ENCODE results near the gene CHRD.
"Not testable (repeated sequence)": the region's sequence is repeated elsewhere in the genome, so short reads cannot be mapped to it uniquely, and the experiment has no call there.

CHRD gene

DNA sequence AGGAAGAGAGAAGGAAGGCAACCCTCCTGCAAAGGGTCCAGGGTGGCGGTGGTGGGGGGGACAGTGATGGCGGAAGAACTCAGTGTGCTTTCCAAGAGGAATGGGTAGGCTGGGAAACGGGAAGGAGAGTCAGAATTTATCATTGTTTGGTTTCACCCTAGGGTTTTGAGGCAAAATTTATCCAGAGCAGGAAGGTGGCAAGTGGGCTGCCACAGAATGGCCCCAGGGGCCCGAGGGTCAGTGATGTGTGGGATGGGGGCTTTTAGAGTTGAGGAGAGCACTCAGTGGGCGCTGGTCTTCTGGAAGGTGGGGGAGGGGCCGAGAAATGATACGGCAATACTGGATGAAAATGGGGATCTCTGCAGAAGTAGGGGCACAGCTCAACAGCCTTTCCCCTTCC lies 41.9 kb upstream of the CHRD start:
- H3K4me1 ChIP-seq (ENCODE audit: control insufficient read depth, insufficient read depth, low read length): peaks cover 47% of the 10 kb centered on the region
- H3K36me3 ChIP-seq (ENCODE audit: control insufficient read depth in 2 of 2, insufficient read depth in 2 of 2, low read length in 2 of 2): peaks cover 33 to 41% of the 10 kb centered on the region in 2 donors
- peak overlapping the region; percentile 83 to 86 for H3K4me3 ChIP-seq (ENCODE audit: low read length in 2 of 2)
- H3K9me3 ChIP-seq (ENCODE audit: control insufficient read depth in 2 of 2, low read length in 2 of 2): no peaks in the 10 kb centered on the region
- no peaks in the 10 kb centered on the region for H3K27me3 ChIP-seq (ENCODE audit: control insufficient read depth in 1 of 2, insufficient read depth in 2 of 2, low read length in 2 of 2)
- peak overlapping the region; percentile 98 for H3K27ac ChIP-seq (ENCODE audit: low read length)
- H3K9ac ChIP-seq (ENCODE audit: low read length in 2 of 2): peak overlapping the region; percentile 79 to 88

DNA sequence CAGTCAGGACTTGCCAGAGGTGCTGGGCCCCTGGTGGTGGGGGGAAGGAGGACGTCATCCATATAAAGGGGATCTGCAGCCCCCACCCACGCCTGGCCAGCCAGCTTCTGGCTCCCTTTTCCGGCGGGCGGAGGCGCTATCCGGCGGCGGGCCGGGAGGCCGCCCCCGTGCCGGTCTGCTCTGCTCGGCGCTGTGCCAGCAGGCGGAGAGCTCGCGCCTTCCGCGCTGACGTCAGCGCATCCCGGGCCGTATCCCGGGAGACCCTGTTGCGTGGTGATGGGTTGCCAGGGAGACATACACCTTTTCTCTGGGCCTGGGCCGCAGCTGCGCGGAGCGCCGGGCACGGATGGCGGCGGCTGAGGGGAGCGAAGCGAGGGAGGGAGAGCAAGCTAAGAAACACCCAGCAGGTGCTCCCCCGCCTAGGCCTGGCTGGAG lies 41.3 kb upstream of the CHRD start:
- peaks cover 33 to 41% of the 10 kb centered on the region in 2 donors for H3K36me3 ChIP-seq (ENCODE audit: control insufficient read depth in 2 of 2, insufficient read depth in 2 of 2, low read length in 2 of 2)
- H3K9ac ChIP-seq (ENCODE audit: low read length in 2 of 2): peak overlapping the region; percentile 79 to 88
- H3K9me3 ChIP-seq (ENCODE audit: control insufficient read depth in 2 of 2, low read length in 2 of 2): no peaks in the 10 kb centered on the region
- peaks cover 50% of the 10 kb centered on the region for H3K4me1 ChIP-seq (ENCODE audit: control insufficient read depth, insufficient read depth, low read length)
- H3K4me3 ChIP-seq (ENCODE audit: low read length in 2 of 2): peak overlapping the region; percentile 83 to 86
- peak overlapping the region; percentile 98 for H3K27ac ChIP-seq (ENCODE audit: low read length)
- H3K27me3 ChIP-seq (ENCODE audit: control insufficient read depth in 1 of 2, insufficient read depth in 2 of 2, low read length in 2 of 2): no peaks in the 10 kb centered on the region

DNA sequence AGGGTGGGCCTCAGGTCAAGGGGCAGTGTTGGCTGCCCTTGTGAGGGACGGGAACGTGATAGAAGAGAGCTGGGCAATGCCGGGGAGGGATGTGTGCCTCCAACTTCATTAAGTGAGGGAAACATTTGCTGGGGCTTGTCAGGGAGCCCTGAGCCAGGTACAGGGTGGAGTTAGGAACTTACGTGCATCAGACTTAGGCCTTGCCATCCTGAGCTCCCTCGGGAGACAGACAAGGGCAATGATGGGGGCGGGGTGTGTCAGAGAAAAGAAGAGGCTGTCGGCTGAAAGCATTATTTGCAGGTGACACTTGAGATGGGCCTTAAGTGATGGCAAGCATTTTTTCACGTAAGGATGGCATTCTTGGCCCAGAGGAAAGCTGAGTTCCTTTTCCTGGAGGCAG lies 40.9 kb upstream of the CHRD start:
- Histone ChIP-seq H3K36me3 (ENCODE audit: control insufficient read depth in 2 of 2, insufficient read depth in 2 of 2, low read length in 2 of 2) (peaks cover 31 to 40% of the 10 kb centered on the region in 2 donors), H3K27me3 (ENCODE audit: control insufficient read depth in 1 of 2, insufficient read depth in 2 of 2, low read length in 2 of 2) (no peaks in the 10 kb centered on the region), H3K4me1 (ENCODE audit: control insufficient read depth, insufficient read depth, low read length) (peaks cover 50% of the 10 kb centered on the region), H3K9ac (ENCODE audit: low read length in 2 of 2) (peak overlapping the region; percentile 70 to 78), H3K27ac (ENCODE audit: low read length) (peak overlapping the region; percentile 98), H3K4me3 (ENCODE audit: low read length in 2 of 2) (peak overlapping the region; percentile 67 to 83), H3K9me3 (ENCODE audit: control insufficient read depth in 2 of 2, low read length in 2 of 2) (no peaks in the 10 kb centered on the region)

DNA sequence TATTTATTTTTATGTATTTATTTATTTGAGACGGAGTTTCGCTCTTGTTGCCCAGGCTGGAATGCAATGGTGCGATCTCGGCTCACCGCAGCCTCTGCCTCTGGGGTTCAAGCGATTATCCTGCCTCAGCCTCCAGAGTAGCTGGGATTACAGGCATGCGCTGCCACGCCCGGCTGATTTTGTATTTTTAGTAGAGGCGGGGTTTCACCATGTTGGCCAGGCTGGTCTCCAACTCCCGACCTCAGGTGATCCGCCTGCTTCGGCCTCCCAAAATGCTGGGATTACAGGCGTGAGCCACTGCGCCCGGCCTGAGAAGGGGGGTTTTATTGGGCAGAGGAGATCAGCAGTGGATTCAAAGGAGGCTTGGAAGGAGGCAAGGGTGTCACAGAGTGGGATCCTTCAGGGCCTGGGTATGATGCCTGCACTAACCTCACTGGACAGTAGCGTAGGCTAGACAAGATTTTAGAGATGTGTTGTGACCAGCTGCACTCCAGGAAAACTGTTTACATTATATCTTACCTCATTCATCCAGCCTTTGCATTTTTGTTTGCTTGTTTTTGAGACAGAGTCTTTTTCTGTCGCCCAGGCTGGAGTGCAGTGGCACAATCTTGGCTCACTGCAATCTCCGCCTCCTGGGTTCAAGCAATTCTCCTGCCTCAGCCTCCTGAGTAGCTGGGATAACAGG lies 40.3 kb upstream of the CHRD start:
- not testable (repeated sequence) for H3K9ac ChIP-seq (ENCODE audit: low read length in 2 of 2); H3K9me3 ChIP-seq (ENCODE audit: control insufficient read depth in 2 of 2, low read length in 2 of 2); H3K27me3 ChIP-seq (ENCODE audit: control insufficient read depth in 1 of 2, insufficient read depth in 2 of 2, low read length in 2 of 2)
- H3K4me3 ChIP-seq (ENCODE audit: low read length in 2 of 2): peak overlapping the region in 1 of 2 donors; percentile 83
- H3K36me3 ChIP-seq (ENCODE audit: control insufficient read depth in 2 of 2, insufficient read depth in 2 of 2, low read length in 2 of 2): peaks cover 28 to 38% of the 10 kb centered on the region in 2 donors
- peaks cover 50% of the 10 kb centered on the region for H3K4me1 ChIP-seq (ENCODE audit: control insufficient read depth, insufficient read depth, low read length)
- peak overlapping the region; percentile 98 for H3K27ac ChIP-seq (ENCODE audit: low read length)

DNA sequence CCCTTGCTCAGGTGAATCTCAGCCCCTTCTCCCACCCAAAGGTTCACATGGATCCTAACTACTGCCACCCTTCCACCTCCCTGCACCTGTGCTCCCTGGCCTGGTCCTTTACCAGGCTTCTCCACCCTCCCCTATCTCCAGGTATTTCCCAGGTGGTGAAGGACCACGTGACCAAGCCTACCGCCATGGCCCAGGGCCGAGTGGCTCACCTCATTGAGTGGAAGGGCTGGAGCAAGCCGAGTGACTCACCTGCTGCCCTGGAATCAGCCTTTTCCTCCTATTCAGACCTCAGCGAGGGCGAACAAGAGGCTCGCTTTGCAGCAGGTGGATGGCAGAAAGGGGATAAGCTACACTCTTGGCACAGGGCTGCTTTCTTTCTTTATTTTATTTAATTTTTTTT lies 37.9 kb upstream of the CHRD start:
- peak overlapping the region; percentile 11 for H3K27ac ChIP-seq (ENCODE audit: low read length)
- peaks cover 28 to 36% of the 10 kb centered on the region in 2 donors for H3K36me3 ChIP-seq (ENCODE audit: control insufficient read depth in 2 of 2, insufficient read depth in 2 of 2, low read length in 2 of 2)
- peaks cover 40% of the 10 kb centered on the region for H3K4me1 ChIP-seq (ENCODE audit: control insufficient read depth, insufficient read depth, low read length)
- H3K4me3 ChIP-seq (ENCODE audit: low read length in 2 of 2): no peak overlapping the region
- no peaks in the 10 kb centered on the region for H3K9me3 ChIP-seq (ENCODE audit: control insufficient read depth in 2 of 2, low read length in 2 of 2)
- no peaks in the 10 kb centered on the region for H3K27me3 ChIP-seq (ENCODE audit: control insufficient read depth in 1 of 2, insufficient read depth in 2 of 2, low read length in 2 of 2)
- H3K9ac ChIP-seq (ENCODE audit: low read length in 2 of 2): no peak overlapping the region

DNA sequence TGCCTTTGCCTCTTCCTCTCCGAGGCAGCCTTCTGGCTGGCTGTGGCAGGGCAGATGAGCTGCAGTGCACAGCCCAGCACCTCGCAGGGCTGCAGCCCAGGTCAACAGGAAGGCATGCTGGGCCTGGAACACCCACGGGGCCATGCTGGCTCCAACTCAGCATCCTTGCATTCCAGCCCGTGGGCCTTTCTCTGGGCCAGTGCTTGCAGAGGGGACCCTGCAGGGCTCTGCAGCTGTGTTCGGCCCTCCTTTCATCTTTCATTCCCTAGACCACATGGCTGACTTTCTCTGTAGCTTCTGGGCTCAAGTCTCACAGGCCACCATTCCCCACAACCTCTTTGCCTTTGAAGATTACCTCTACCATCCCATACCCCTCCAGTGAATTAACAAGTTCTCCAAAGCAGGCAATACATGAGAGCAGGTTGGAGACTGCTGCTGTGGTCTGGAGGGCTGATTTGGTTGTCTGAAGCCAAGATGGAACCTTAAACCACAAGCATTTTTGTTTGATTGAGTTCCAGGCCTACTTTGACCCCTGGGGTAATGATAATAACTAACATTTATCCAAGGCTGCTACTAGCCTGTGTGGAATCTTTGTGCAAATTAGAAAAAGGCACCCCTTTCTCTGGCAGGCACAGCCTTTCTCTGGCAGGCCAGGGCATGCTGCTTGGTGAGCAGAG lies 36.5 kb upstream of the CHRD start:
- Histone ChIP-seq H3K9ac (ENCODE audit: low read length in 2 of 2) (no peak overlapping the region), H3K4me1 (ENCODE audit: control insufficient read depth, insufficient read depth, low read length) (peaks cover 25% of the 10 kb centered on the region), H3K27ac (ENCODE audit: low read length) (no peak overlapping the region), H3K27me3 (ENCODE audit: control insufficient read depth in 1 of 2, insufficient read depth in 2 of 2, low read length in 2 of 2) (no peaks in the 10 kb centered on the region), H3K9me3 (ENCODE audit: control insufficient read depth in 2 of 2, low read length in 2 of 2) (no peaks in the 10 kb centered on the region), H3K4me3 (ENCODE audit: low read length in 2 of 2) (no peak overlapping the region), H3K36me3 (ENCODE audit: control insufficient read depth in 2 of 2, insufficient read depth in 2 of 2, low read length in 2 of 2) (peaks cover 28 to 36% of the 10 kb centered on the region in 2 donors)

DNA sequence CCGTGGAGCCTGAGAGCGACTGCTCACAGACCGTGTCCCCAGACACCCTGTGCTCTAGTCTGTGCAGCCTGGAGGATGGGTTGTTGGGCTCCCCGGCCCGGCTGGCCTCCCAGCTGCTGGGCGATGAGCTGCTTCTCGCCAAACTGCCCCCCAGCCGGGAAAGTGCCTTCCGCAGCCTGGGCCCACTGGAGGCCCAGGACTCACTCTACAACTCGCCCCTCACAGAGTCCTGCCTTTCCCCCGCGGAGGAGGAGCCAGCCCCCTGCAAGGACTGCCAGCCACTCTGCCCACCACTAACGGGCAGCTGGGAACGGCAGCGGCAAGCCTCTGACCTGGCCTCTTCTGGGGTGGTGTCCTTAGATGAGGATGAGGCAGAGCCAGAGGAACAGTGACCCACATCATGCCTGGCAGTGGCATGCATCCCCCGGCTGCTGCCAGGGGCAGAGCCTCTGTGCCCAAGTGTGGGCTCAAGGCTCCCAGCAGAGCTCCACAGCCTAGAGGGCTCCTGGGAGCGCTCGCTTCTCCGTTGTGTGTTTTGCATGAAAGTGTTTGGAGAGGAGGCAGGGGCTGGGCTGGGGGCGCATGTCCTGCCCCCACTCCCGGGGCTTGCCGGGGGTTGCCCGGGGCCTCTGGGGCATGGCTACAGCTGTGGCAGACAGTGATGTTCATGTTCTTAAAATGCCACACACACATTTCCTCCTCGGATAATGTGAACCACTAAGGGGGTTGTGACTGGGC lies 35.1 kb upstream of the CHRD start:
- Histone ChIP-seq H3K27me3 (ENCODE audit: control insufficient read depth in 1 of 2, insufficient read depth in 2 of 2, low read length in 2 of 2) (no peaks in the 10 kb centered on the region), H3K27ac (ENCODE audit: low read length) (no peak overlapping the region), H3K9ac (ENCODE audit: low read length in 2 of 2) (no peak overlapping the region), H3K4me1 (ENCODE audit: control insufficient read depth, insufficient read depth, low read length) (peaks cover 16% of the 10 kb centered on the region), H3K36me3 (ENCODE audit: control insufficient read depth in 2 of 2, insufficient read depth in 2 of 2, low read length in 2 of 2) (peaks cover 28 to 36% of the 10 kb centered on the region in 2 donors), H3K4me3 (ENCODE audit: low read length in 2 of 2) (no peak overlapping the region), H3K9me3 (ENCODE audit: control insufficient read depth in 2 of 2, low read length in 2 of 2) (no peaks in the 10 kb centered on the region)

DNA sequence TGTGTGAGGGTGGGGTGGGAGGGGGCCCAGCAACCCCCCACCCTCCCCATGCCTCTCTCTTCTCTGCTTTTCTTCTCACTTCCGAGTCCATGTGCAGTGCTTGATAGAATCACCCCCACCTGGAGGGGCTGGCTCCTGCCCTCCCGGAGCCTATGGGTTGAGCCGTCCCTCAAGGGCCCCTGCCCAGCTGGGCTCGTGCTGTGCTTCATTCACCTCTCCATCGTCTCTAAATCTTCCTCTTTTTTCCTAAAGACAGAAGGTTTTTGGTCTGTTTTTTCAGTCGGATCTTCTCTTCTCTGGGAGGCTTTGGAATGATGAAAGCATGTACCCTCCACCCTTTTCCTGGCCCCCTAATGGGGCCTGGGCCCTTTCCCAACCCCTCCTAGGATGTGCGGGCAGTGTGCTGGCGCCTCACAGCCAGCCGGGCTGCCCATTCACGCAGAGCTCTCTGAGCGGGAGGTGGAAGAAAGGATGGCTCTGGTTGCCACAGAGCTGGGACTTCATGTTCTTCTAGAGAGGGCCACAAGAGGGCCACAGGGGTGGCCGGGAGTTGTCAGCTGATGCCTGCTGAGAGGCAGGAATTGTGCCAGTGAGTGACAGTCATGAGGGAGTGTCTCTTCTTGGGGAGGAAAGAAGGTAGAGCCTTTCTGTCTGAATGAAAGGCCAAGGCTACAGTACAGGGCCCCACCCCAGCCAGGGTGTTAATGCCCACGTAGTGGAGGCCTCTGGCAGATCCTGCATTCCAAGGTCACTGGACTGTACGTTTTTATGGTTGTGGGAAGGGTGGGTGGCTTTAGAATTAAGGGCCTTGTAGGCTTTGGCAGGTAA lies 34.3 kb upstream of the CHRD start:
- H3K36me3 ChIP-seq (ENCODE audit: control insufficient read depth in 2 of 2, insufficient read depth in 2 of 2, low read length in 2 of 2): peaks cover 28 to 35% of the 10 kb centered on the region in 2 donors
- no peak overlapping the region for H3K9ac ChIP-seq (ENCODE audit: low read length in 2 of 2)
- no peaks in the 10 kb centered on the region for H3K9me3 ChIP-seq (ENCODE audit: control insufficient read depth in 2 of 2, low read length in 2 of 2)
- H3K27ac ChIP-seq (ENCODE audit: low read length): no peak overlapping the region
- no peaks in the 10 kb centered on the region for H3K27me3 ChIP-seq (ENCODE audit: control insufficient read depth in 1 of 2, insufficient read depth in 2 of 2, low read length in 2 of 2)
- H3K4me1 ChIP-seq (ENCODE audit: control insufficient read depth, insufficient read depth, low read length): peaks cover 16% of the 10 kb centered on the region
- H3K4me3 ChIP-seq (ENCODE audit: low read length in 2 of 2): no peak overlapping the region

DNA sequence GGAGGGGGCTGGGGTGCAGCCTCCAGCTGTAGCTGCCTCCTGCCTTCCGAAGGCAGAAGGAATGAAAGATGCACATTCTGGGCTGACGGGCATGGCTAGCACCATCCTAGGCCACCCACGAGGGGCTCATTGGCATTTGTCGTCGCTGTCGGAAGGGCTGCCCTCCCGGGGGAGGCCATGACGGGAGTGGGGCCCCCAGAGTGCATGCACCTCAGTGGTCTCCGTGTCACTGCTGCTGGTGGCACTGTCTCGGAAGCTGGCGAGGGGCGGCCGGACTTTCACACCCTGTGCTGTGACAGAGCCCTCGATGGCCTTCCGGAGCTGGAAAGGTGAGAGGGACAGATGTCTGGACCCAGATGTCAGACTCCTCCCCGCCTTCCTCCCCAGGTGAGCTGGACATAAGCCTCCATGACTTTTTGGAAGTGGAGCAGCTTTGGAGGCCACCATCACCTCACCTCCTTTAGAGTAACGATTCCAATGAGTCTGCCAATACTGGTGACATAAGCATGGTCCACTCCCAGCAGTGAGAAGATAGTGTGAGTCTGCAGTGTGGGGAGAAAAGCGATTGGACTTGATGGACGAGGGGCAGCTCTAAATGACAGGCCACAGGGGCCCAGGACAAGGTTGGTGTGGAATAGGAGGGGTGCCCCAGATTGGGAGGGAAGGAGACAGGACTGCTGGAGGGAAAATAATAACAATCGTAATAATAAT lies 33.2 kb upstream of the CHRD start:
- H3K4me3 ChIP-seq (ENCODE audit: low read length in 2 of 2): no peak overlapping the region
- H3K4me1 ChIP-seq (ENCODE audit: control insufficient read depth, insufficient read depth, low read length): peaks cover 9% of the 10 kb centered on the region
- no peaks in the 10 kb centered on the region for H3K27me3 ChIP-seq (ENCODE audit: control insufficient read depth in 1 of 2, insufficient read depth in 2 of 2, low read length in 2 of 2)
- H3K36me3 ChIP-seq (ENCODE audit: control insufficient read depth in 2 of 2, insufficient read depth in 2 of 2, low read length in 2 of 2): peaks cover 22 to 28% of the 10 kb centered on the region in 2 donors
- no peaks in the 10 kb centered on the region for H3K9me3 ChIP-seq (ENCODE audit: control insufficient read depth in 2 of 2, low read length in 2 of 2)
- H3K27ac ChIP-seq (ENCODE audit: low read length): no peak overlapping the region
- H3K9ac ChIP-seq (ENCODE audit: low read length in 2 of 2): no peak overlapping the region
